ENCODE measurements around the gene SMPD2.

Gene SMPD2

GRCh38 chr6:109450801-109451200 lies 10.3 kb downstream of the SMPD2 start:
- Mint-ChIP-seq H3K27me3 (no peaks in the 10 kb centered on the region), H3K36me3 (ENCODE audit: low read depth) (peaks cover 98% of the 10 kb centered on the region), H3K4me3 (no peak overlapping the region), H3K4me1 (ENCODE audit: low read depth) (peaks cover 83% of the 10 kb centered on the region), H3K9me3 (no peaks in the 10 kb centered on the region), H3K27ac (no peak overlapping the region)
- intact Hi-C loops (cut with micrococcal nuclease) = no loop called here

DNA sequence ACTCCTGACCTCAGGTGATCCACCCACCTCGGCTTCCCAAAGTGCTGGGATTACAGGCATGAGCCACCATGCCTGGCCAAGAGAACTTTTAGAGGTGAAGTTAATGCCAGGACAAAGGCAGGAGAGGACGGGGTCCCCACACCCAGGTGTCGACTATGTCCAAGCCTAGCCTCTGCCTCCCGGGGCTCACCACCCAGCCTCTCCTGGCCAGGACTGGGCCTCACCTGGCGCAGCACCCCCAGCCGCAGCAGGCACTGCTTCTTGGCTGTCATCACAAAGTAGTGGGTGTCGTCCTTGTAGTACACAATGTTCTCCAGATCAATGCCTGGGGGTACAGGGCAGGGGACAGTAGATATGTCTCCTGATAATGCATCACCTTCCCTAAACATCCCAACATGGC lies 10.9 kb downstream of the SMPD2 start:
- Mint-ChIP-seq H3K36me3 (ENCODE audit: low read depth) (peaks cover 92% of the 10 kb centered on the region), H3K27me3 (no peaks in the 10 kb centered on the region), H3K9me3 (no peaks in the 10 kb centered on the region), H3K4me3 (no peak overlapping the region), H3K27ac (no peak overlapping the region), H3K4me1 (ENCODE audit: low read depth) (peaks cover 81% of the 10 kb centered on the region)
- intact Hi-C loops (cut with micrococcal nuclease) = no loop called here

GRCh38 chr6:109452181-109452580 lies 11.7 kb downstream of the SMPD2 start:
- intact Hi-C loops (cut with micrococcal nuclease) = no loop called here
- Mint-ChIP-seq H3K27me3 (no peaks in the 10 kb centered on the region), H3K4me1 (ENCODE audit: low read depth) (peaks cover 81% of the 10 kb centered on the region), H3K4me3 (no peak overlapping the region), H3K36me3 (ENCODE audit: low read depth) (peaks cover 84% of the 10 kb centered on the region), H3K27ac (no peak overlapping the region), H3K9me3 (no peaks in the 10 kb centered on the region)

DNA sequence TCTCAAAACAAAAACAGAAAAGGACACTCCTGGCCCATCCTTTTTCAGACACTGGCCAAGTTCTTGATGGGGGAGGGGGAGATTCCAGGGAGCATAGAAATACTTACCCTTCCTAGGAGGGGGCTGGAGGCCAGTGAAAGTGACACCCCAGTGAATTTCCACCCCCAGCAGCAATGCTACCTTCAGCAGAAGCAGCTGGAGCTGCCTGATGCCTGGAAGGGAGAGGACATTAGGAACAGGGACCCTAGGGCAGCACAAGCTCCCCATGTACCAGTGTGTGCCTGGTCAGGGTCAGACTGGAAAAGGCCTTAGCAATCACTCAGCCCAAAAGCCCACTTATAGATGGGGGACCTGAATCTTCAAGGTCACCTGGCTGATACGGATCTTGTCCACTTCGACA lies 12.6 kb downstream of the SMPD2 start:
- no peaks in the 10 kb centered on the region for H3K27me3 Mint-ChIP-seq
- intact Hi-C loops (cut with micrococcal nuclease) = no loop called here
- no peaks in the 10 kb centered on the region for H3K9me3 Mint-ChIP-seq
- H3K4me1 Mint-ChIP-seq (ENCODE audit: low read depth) = peaks cover 80% of the 10 kb centered on the region
- no peak overlapping the region for H3K4me3 Mint-ChIP-seq
- no peak overlapping the region for H3K27ac Mint-ChIP-seq
- peaks cover 75% of the 10 kb centered on the region for H3K36me3 Mint-ChIP-seq (ENCODE audit: low read depth)

DNA sequence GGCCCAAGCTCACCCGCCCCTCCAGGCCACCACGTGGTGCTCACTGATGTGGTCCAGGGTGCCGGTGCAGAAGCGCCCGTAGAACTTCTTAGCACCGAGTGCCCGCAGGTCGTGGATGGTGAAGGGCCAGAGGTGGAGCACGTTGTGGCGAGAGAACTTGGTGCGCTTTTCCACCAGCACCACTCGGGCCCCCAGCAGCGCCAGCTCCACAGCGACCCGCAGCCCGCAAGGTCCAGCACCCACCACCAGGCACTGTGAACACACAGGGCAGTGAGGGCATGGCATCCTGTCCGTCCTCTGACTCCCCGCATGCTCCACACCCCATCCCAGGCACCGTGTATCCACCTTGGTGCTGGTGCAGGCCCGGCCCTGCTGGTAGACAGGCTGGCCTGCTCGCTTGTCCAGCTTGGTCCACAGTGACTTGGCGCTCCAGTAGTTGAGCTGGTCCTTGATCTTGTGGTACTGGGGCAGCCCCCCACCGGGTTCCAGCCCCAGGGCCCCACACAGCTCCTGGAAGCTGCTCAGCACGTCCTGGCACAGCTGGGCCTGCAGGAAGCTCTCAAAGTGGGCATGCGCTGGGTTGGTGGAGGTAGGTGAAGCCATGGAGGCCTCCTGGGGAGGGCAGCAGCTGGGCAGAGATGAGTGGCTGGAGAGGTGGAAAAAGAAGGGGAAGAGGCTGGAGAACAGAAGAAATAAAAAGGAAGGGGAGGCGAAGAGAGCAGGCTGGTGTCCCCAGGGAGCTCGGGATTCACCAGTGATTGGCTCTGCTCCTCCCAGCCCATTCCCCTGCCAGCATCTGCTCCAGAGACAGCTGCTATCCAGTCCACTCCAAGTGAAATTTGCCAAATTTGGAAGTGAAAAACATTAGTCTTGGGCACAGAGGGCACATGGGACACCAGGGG lies 13.3 kb downstream of the SMPD2 start:
- Mint-ChIP-seq H3K36me3 (ENCODE audit: low read depth) (peaks cover 68% of the 10 kb centered on the region), H3K4me3 (peak overlapping the region; percentile 96), H3K27me3 (no peaks in the 10 kb centered on the region), H3K4me1 (ENCODE audit: low read depth) (peaks cover 80% of the 10 kb centered on the region), H3K27ac (peak overlapping the region; percentile 95), H3K9me3 (no peaks in the 10 kb centered on the region)
- intact Hi-C loops (cut with micrococcal nuclease) = loop anchor here (2.0 kb wide), 2 partner anchors 13 to 29 kb away; partner anchors contain the start of genes PPIL6, SMPD2 and ZBTB24

- intact Hi-C loops (cut with micrococcal nuclease) = loop anchor here (2.0 kb wide), 2 partner anchors 14 to 28 kb away; partner anchors contain the start of genes PPIL6, SMPD2 and ZBTB24
- no peaks in the 10 kb centered on the region for H3K27me3 Mint-ChIP-seq
- H3K27ac Mint-ChIP-seq = peak overlapping the region; percentile 95
- H3K4me3 Mint-ChIP-seq = peak overlapping the region; percentile 96
- H3K36me3 Mint-ChIP-seq (ENCODE audit: low read depth) = peaks cover 58% of the 10 kb centered on the region
- no peaks in the 10 kb centered on the region for H3K9me3 Mint-ChIP-seq
- peaks cover 79% of the 10 kb centered on the region for H3K4me1 Mint-ChIP-seq (ENCODE audit: low read depth)
These were observed 14.2 kb downstream of the SMPD2 start for GRCh38 chr6:109454496-109455436.

GRCh38 chr6:109455437-109456110 lies 15.1 kb downstream of the SMPD2 start, which contains the start of gene MICAL1:
MICAL1 (minus strand) TSS chr6:109455772; CDS start chr6:109454196, 1,576 bp downstream.
- H3K4me3 Mint-ChIP-seq = peak within 1 kb of the TSS; percentile 96
- H3K9me3 Mint-ChIP-seq = no peaks in the 10 kb centered on the region
- peak within 1 kb of the TSS; percentile 95 for H3K27ac Mint-ChIP-seq
- no peaks in the 10 kb centered on the region for H3K27me3 Mint-ChIP-seq
- H3K4me1 Mint-ChIP-seq (ENCODE audit: low read depth) = peaks cover 72% of the 10 kb centered on the region
- intact Hi-C loops (cut with micrococcal nuclease) = loop anchor here (2.0 kb wide), 2 partner anchors 15 to 27 kb away; partner anchors contain the start of genes PPIL6, SMPD2 and ZBTB24
- peaks cover 50% of the 10 kb centered on the region for H3K36me3 Mint-ChIP-seq (ENCODE audit: low read depth)

- H3K27ac Mint-ChIP-seq = peak overlapping the region; percentile 95
- H3K4me1 Mint-ChIP-seq (ENCODE audit: low read depth) = peaks cover 72% of the 10 kb centered on the region
- intact Hi-C loops (cut with micrococcal nuclease) = no loop called here
- H3K4me3 Mint-ChIP-seq = peak overlapping the region; percentile 96
- H3K27me3 Mint-ChIP-seq = no peaks in the 10 kb centered on the region
- H3K9me3 Mint-ChIP-seq = no peaks in the 10 kb centered on the region
- H3K36me3 Mint-ChIP-seq (ENCODE audit: low read depth) = peaks cover 48% of the 10 kb centered on the region
These were observed 15.6 kb downstream of the SMPD2 start for GRCh38 chr6:109456111-109456583.

DNA sequence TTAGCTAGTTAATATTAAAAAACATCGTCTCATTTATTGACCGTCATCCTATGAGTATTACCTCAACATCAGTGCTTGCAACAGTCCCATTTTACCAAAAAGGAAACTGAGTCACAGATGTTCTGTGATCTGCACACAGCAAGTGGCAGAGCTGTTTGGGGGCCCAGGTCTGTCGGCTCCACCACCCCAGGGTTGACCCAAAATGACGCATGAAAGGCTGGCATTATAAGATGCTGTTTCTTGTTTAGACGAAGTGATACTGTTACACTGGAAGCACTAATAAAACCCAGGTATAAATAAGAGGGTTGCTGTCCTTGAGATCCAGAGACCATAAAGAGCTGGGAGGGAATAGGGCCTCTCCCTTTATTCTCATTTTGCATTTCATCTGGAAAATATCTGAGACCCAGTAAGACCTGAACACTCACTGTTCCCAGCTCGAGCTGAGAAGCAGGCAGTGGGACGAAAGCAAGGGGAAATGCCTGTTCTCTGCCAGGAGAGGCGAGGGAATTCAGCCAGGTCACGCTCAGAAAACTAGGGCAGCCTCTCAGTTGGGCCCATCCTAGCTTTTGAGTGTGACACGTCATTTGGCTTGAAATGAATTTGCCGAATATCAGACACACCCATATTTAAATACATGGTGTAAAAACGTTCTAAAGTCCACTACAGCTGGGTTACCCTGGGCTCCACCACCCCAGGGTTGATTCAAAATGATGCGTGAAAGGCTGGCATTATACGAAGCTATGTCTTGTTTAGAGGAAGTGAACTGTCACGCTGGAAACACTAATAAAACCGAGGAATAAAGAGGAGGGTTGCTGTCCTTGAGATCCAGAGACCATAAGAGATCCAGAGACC lies 16.4 kb downstream of the SMPD2 start:
- Mint-ChIP-seq H3K9me3 (no peaks in the 10 kb centered on the region), H3K4me3 (peak overlapping the region; percentile 96), H3K27me3 (no peaks in the 10 kb centered on the region), H3K36me3 (ENCODE audit: low read depth) (peaks cover 47% of the 10 kb centered on the region), H3K4me1 (ENCODE audit: low read depth) (peaks cover 67% of the 10 kb centered on the region), H3K27ac (peak overlapping the region; percentile 95)
- intact Hi-C loops (cut with micrococcal nuclease) = no loop called here

GRCh38 chr6:109457562-109457996 lies 17.1 kb downstream of the SMPD2 start:
- no peaks in the 10 kb centered on the region for H3K27me3 Mint-ChIP-seq
- peaks cover 47% of the 10 kb centered on the region for H3K36me3 Mint-ChIP-seq (ENCODE audit: low read depth)
- no peaks in the 10 kb centered on the region for H3K9me3 Mint-ChIP-seq
- peak overlapping the region; percentile 55 for H3K27ac Mint-ChIP-seq
- no peak overlapping the region for H3K4me3 Mint-ChIP-seq
- H3K4me1 Mint-ChIP-seq (ENCODE audit: low read depth) = peaks cover 61% of the 10 kb centered on the region
- intact Hi-C loops (cut with micrococcal nuclease) = no loop called here

DNA sequence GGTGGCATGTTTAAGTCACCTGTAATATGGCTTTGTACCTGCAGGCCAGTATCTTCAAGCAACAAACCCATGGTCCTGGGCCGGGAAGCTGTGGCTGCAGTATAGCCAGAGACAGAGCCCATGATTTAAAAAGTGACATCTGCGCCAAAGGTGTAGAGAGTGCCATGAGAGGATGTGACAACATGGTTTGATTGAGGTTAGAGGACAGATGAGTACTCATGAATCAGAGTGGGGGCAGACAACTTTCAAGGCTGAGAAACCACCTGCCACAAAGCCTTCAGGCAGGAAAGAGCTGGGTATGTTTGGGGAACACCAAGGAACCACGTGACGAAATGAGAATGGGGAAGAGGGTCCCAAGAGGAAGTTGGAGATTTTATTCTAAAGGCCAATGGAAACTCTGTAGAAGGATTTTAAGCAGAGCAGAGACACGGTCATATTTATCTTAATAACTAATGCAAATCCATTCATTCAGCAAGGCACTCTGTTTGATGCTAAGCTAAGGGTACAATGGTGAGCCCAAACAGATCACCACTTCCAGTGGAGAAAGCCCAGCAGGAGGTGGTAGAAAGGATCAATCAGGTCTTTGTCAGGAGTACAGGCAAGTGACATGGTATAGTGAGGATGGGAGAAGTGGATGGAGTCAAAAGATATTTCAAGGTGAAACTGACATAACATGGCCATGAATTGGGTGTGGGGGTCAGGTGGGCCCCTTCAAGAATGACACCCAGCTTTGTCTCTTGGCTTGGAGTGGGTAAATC lies 18.4 kb downstream of the SMPD2 start:
- Mint-ChIP-seq H3K27ac (peak overlapping the region; percentile 38), H3K9me3 (no peaks in the 10 kb centered on the region), H3K4me3 (no peak overlapping the region), H3K36me3 (ENCODE audit: low read depth) (peaks cover 40% of the 10 kb centered on the region), H3K4me1 (ENCODE audit: low read depth) (peaks cover 50% of the 10 kb centered on the region), H3K27me3 (no peaks in the 10 kb centered on the region)
- intact Hi-C loops (cut with micrococcal nuclease) = no loop called here

Measured in dendritic cell treated with granulocyte-macrophage colony-stimulating factor and Interleukin-4, amounts not matched to agents 40 ng/mL and 50 ng/mL, for 4 days (primary cell).